Activated CD8-positive, alpha-beta T cell treated with anti-CD3 and anti-CD28 coated beads, Interleukin-2, amount 10 ng/mL, durations not matched to agents 7 days and 5 days (primary cell): ENCODE data around the gene CDKN2AIPNL. TPM values are rescaled to one million over a fixed set of nuclear protein-coding genes. Genes with fewer than 3 reads are reported as not detected.
A peak's percentile ranks its signal among the peaks of the same experiment; 100 is the strongest.
"Not testable (repeated sequence)": the region's sequence is repeated elsewhere in the genome, so short reads cannot be mapped to it uniquely, and the experiment has no call there.

ENCODE experiments used
- ATAC-seq: fragments of 150-1000 bp; cut with Tn5 transposase; one replicate; pipeline ENCODE4 v1.10.0; 2021; ENCODE audit warnings: moderate library complexity
- CTCF ChIA-PET: fragments of 350-600 bp; sonication (Branson Sonifier 250); formaldehyde crosslinking; loops from one replicate; lab custom pipeline; 2021; ENCODE audit warnings: antibody characterized with exemption; lab: Charles Lee
- POLR2A ChIA-PET: fragments of 350-600 bp; sonication (Branson Sonifier 250); formaldehyde crosslinking; loops from one replicate; lab custom pipeline; 2021; ENCODE audit warnings: antibody characterized with exemption; lab: Charles Lee
- DNase-seq: peaks from one replicate; pipeline ENCODE4 v3.0.0-alpha.2; 2020
- H3K27ac Mint-ChIP-seq: one replicate; pipeline ENCODE4 v1.8.0; 2021; ENCODE audit warnings: mild to moderate bottlenecking, mixed read lengths
- H3K27me3 Mint-ChIP-seq: one replicate; pipeline ENCODE4 v1.8.0; 2021; ENCODE audit warnings: low read depth, mixed read lengths
- H3K36me3 Mint-ChIP-seq: one replicate; pipeline ENCODE4 v1.8.0; 2021; ENCODE audit warnings: low read depth, mixed read lengths
- H3K4me1 Mint-ChIP-seq: one replicate; pipeline ENCODE4 v1.8.0; 2021; ENCODE audit warnings: low read depth, mixed read lengths
- H3K4me3 Mint-ChIP-seq: one replicate; pipeline ENCODE4 v1.8.0; 2021; ENCODE audit warnings: mild to moderate bottlenecking, mixed read lengths
- H3K9me3 Mint-ChIP-seq: one replicate; pipeline ENCODE4 v1.8.0; 2022; ENCODE audit warnings: mixed read lengths; ENCODE audit not compliant: insufficient read depth
- total RNA-seq, 2 experiments: library from RNA; stranded (reverse); gene quantifications; one replicate each; pipeline ENCODE4 v1.2.3, GENCODE V29; 2021

Gene CDKN2AIPNL
- total RNA-seq, 2 experiments from 2014 or later, result 31.3 to 32.5 TPM

- Mint-ChIP-seq H3K27me3 (no peaks in the 10 kb centered on the region), H3K4me3 (no peak overlapping the region), H3K4me1 (no peaks in the 10 kb centered on the region), H3K9me3 (no peaks in the 10 kb centered on the region), H3K36me3 (peaks cover 49% of the 10 kb centered on the region), H3K27ac (no peak overlapping the region)
- DNase-seq (no peak), ATAC-seq (no peak)
- POLR2A ChIA-PET, result no interaction called here
- CTCF ChIA-PET, result interaction anchor here (0.8 to 2.1 kb wide), 3 partner anchors 16 to 192 kb away, joined by 3 to 9 read pairs (median 7); partner anchors contain the start of gene CDKN2AIPNL
Observed at GRCh38 chr5:134394932-134395331, 16.7 kb downstream of the CDKN2AIPNL start.

GRCh38 chr5:134392301-134392700 is 19.4 kb downstream of the CDKN2AIPNL start:
- POLR2A ChIA-PET, result no interaction called here
- Mint-ChIP-seq H3K27me3 (no peaks in the 10 kb centered on the region), H3K4me1 (no peaks in the 10 kb centered on the region), H3K27ac (no peak overlapping the region), H3K4me3 (no peak overlapping the region), H3K36me3 (peaks cover 44% of the 10 kb centered on the region), H3K9me3 (no peaks in the 10 kb centered on the region)
- DNase-seq (no peak), ATAC-seq (no peak)
- CTCF ChIA-PET, result interaction anchor here (1.6 to 2.3 kb wide), 2 partner anchors 19 to 195 kb away, joined by 4 to 8 read pairs; no protein-coding TSS in a partner anchor

- ATAC-seq, result no peak
- no peaks in the 10 kb centered on the region for H3K9me3 Mint-ChIP-seq
- H3K4me1 Mint-ChIP-seq, result peaks cover 6% of the 10 kb centered on the region
- no peaks in the 10 kb centered on the region for H3K27me3 Mint-ChIP-seq
- no peak for DNase-seq
- POLR2A ChIA-PET, result no interaction called here
- no peak overlapping the region for H3K4me3 Mint-ChIP-seq
- CTCF ChIA-PET, result interaction anchor here (1.8 to 1.9 kb wide), 2 partner anchors 24 to 200 kb away, joined by 4 to 5 read pairs; partner anchors contain the start of gene CDKN2AIPNL
- H3K36me3 Mint-ChIP-seq, result peaks cover 54% of the 10 kb centered on the region
- H3K27ac Mint-ChIP-seq, result no peak overlapping the region
Observed at GRCh38 chr5:134387443-134387842, 24.2 kb downstream of the CDKN2AIPNL start.

GRCh38 chr5:134383980-134384697 is 27.5 kb downstream of the CDKN2AIPNL start:
- Mint-ChIP-seq H3K9me3 (no peaks in the 10 kb centered on the region), H3K27ac (no peak overlapping the region), H3K4me3 (no peak overlapping the region), H3K36me3 (peaks cover 50% of the 10 kb centered on the region), H3K4me1 (peaks cover 15% of the 10 kb centered on the region), H3K27me3 (no peaks in the 10 kb centered on the region)
- ATAC-seq (no peak), DNase-seq (no peak)
- CTCF ChIA-PET, result interaction anchor here (0.8 to 1.3 kb wide), 5 partner anchors 12 to 355 kb away, joined by 3 to 6 read pairs (median 4); no protein-coding TSS in a partner anchor
- POLR2A ChIA-PET, result interaction anchor here (1.5 to 1.8 kb wide), 2 partner anchors 12 to 208 kb away, joined by 6 to 9 read pairs; partner anchors contain the start of genes SKP1 and UBE2B

GRCh38 chr5:134382204-134382603 is 29.5 kb downstream of the CDKN2AIPNL start:
- H3K27ac Mint-ChIP-seq, DNase-seq, ATAC-seq, H3K9me3 Mint-ChIP-seq, H3K4me3 Mint-ChIP-seq, H3K27me3 Mint-ChIP-seq: not testable (repeated sequence)
- ChIA-PET POLR2A (interaction anchor here (0.7 to 3.5 kb wide), 4 partner anchors 10 to 251 kb away, joined by 3 to 20 read pairs (median 4); partner anchors contain the start of genes SAR1B and UBE2B), CTCF (interaction anchor here (0.7 to 1.9 kb wide), 4 partner anchors 12 to 205 kb away, joined by 3 to 5 read pairs (median 3); no protein-coding TSS in a partner anchor)
- Mint-ChIP-seq H3K36me3 (peaks cover 52% of the 10 kb centered on the region), H3K4me1 (peaks cover 19% of the 10 kb centered on the region)

GRCh38 chr5:134380346-134380745 is 31.3 kb downstream of the CDKN2AIPNL start:
- ChIA-PET CTCF (interaction anchor here (0.8 to 2.0 kb wide), 8 partner anchors 8 to 307 kb away, joined by 3 to 12 read pairs (median 4); partner anchors contain the start of genes CDKN2AIPNL and UBE2B), POLR2A (interaction anchor here (3.5 kb wide), 1 partner anchor 8 kb away, joined by 20 read pairs; the partner anchor contains the start of gene UBE2B)
- Mint-ChIP-seq H3K27me3 (no peaks in the 10 kb centered on the region), H3K36me3 (peaks cover 54% of the 10 kb centered on the region), H3K4me1 (peaks cover 22% of the 10 kb centered on the region), H3K27ac (no peak overlapping the region), H3K9me3 (no peaks in the 10 kb centered on the region), H3K4me3 (no peak overlapping the region)
- no peak for DNase-seq
- no peak for ATAC-seq

GRCh38 chr5:134374232-134374631 is 37.4 kb downstream of the CDKN2AIPNL start:
- no peak for ATAC-seq
- H3K27ac Mint-ChIP-seq, result peak overlapping the region; percentile 43
- no peaks in the 10 kb centered on the region for H3K27me3 Mint-ChIP-seq
- ChIA-PET POLR2A (interaction anchor here (0.7 to 0.9 kb wide), 3 partner anchors 152 to 1688 kb away, joined by 3 to 4 read pairs (median 4); partner anchors contain the start of gene JADE2), CTCF (interaction anchor here (1.8 kb wide), 1 partner anchor 213 kb away, joined by 13 read pairs; no protein-coding TSS in a partner anchor)
- no peak overlapping the region for H3K4me3 Mint-ChIP-seq
- peaks cover 36% of the 10 kb centered on the region for H3K4me1 Mint-ChIP-seq
- no peaks in the 10 kb centered on the region for H3K9me3 Mint-ChIP-seq
- peaks cover 52% of the 10 kb centered on the region for H3K36me3 Mint-ChIP-seq
- DNase-seq, result peak; percentile 35

GRCh38 chr5:134373633-134374032 is 38.0 kb downstream of the CDKN2AIPNL start:
- H3K4me3 Mint-ChIP-seq, result peak overlapping the region; percentile 32
- ATAC-seq, result not testable (repeated sequence)

GRCh38 chr5:134371834-134372340 is 39.8 kb downstream of the CDKN2AIPNL start:
- Mint-ChIP-seq H3K36me3 (peaks cover 42% of the 10 kb centered on the region), H3K9me3 (no peaks in the 10 kb centered on the region), H3K4me3 (peak overlapping the region; percentile 99), H3K27ac (peak overlapping the region; percentile 100), H3K27me3 (no peaks in the 10 kb centered on the region), H3K4me1 (peaks cover 43% of the 10 kb centered on the region)
- CTCF ChIA-PET, result interaction anchor here (0.6 to 2.1 kb wide), 12 partner anchors 9 to 367 kb away, joined by 3 to 18 read pairs (median 5); partner anchors contain the start of genes CAMLG, CDKN2AIPNL and PPP2CA
- POLR2A ChIA-PET, result interaction anchor here (0.6 to 4.5 kb wide), 24 partner anchors 9 to 533 kb away, joined by 3 to 38 read pairs (median 5); partner anchors contain the start of genes CDKN2AIPNL, JADE2, PCBD2 and PPP2CA
- no peak for ATAC-seq
- peak; percentile 48 for DNase-seq

More at GRCh38 chr5:134373633-134374032, 38.0 kb downstream of the CDKN2AIPNL start:
- H3K9me3 Mint-ChIP-seq, H3K27me3 Mint-ChIP-seq, H3K27ac Mint-ChIP-seq, DNase-seq, POLR2A ChIA-PET, CTCF ChIA-PET: not testable (repeated sequence)
- Mint-ChIP-seq H3K36me3 (peaks cover 49% of the 10 kb centered on the region), H3K4me1 (peaks cover 33% of the 10 kb centered on the region)

GRCh38 chr5:134370871-134371833 is 40.5 kb downstream of the CDKN2AIPNL start, which contains the start of gene UBE2B:
UBE2B (plus strand) TSS chr5:134371569; CDS start chr5:134371596, 27 bp downstream.
- H3K27ac Mint-ChIP-seq, result peak within 1 kb of the TSS; percentile 100
- H3K4me3 Mint-ChIP-seq, result peak within 1 kb of the TSS; percentile 99
- peak; percentile 73 for ATAC-seq
- CTCF ChIA-PET, result interaction anchor here (0.6 to 3.1 kb wide), 14 partner anchors 10 to 367 kb away, joined by 3 to 18 read pairs (median 6); partner anchors contain the start of genes CAMLG, CDKN2AIPNL and PPP2CA
- POLR2A ChIA-PET, result interaction anchor here (0.6 to 4.5 kb wide), 28 partner anchors 10 to 534 kb away, joined by 3 to 38 read pairs (median 4); partner anchors contain the start of genes CDKN2AIPNL, JADE2, PCBD2 and PPP2CA
- DNase-seq, result peak; percentile 99
- H3K27me3 Mint-ChIP-seq, result no peaks in the 10 kb centered on the region
- no peaks in the 10 kb centered on the region for H3K9me3 Mint-ChIP-seq
- H3K36me3 Mint-ChIP-seq, result peaks cover 44% of the 10 kb centered on the region
- peaks cover 46% of the 10 kb centered on the region for H3K4me1 Mint-ChIP-seq
